ENCODE data around the gene PIM1.
A peak's percentile ranks its signal among the peaks of the same experiment; 100 is the strongest.
"Not testable (repeated sequence)": the region's sequence is repeated elsewhere in the genome, so short reads cannot be mapped to it uniquely, and the experiment has no call there.

The PIM1 gene

GRCh38 chr6:37194886-37195285, 24.9 kb downstream of the PIM1 start:
- not testable (repeated sequence) for DNase-seq

GRCh38 chr6:37196451-37196850, 26.5 kb downstream of the PIM1 start:
- DNase-seq = not testable (repeated sequence)

- no peak for DNase-seq
Observed at GRCh38 chr6:37200085-37200484, 30.1 kb downstream of the PIM1 start.

- DNase-seq = no peak
Observed at GRCh38 chr6:37201726-37202125, 31.8 kb downstream of the PIM1 start.

GRCh38 chr6:37202788-37203491, 33.0 kb downstream of the PIM1 start:
- DNase-seq = no peak

- DNase-seq = no peak
Observed at GRCh38 chr6:37204014-37204751, 34.2 kb downstream of the PIM1 start.

- no peak for DNase-seq
Observed at GRCh38 chr6:37205175-37205996, 35.4 kb downstream of the PIM1 start.

GRCh38 chr6:37205997-37206340, 36.0 kb downstream of the PIM1 start:
- DNase-seq = no peak

GRCh38 chr6:37206622-37207021, 36.7 kb downstream of the PIM1 start:
- no peak for DNase-seq

GRCh38 chr6:37207903-37208456, 38.0 kb downstream of the PIM1 start:
- peak; percentile 84 for DNase-seq

- DNase-seq = no peak
Observed at GRCh38 chr6:37208793-37209192, 38.8 kb downstream of the PIM1 start.

- peak; percentile 17 for DNase-seq
Observed at GRCh38 chr6:37209461-37210205, 39.7 kb downstream of the PIM1 start.

GRCh38 chr6:37210313-37210968, 40.5 kb downstream of the PIM1 start:
- DNase-seq = peak; percentile 83

GRCh38 chr6:37212268-37212667, 42.3 kb downstream of the PIM1 start:
- no peak for DNase-seq

GRCh38 chr6:37218061-37218460, 48.1 kb downstream of the PIM1 start:
- DNase-seq = no peak

GRCh38 chr6:37218511-37218910, 48.6 kb downstream of the PIM1 start:
- no peak for DNase-seq

GRCh38 chr6:37221585-37222124, 51.7 kb downstream of the PIM1 start:
- no peak for DNase-seq

- peak; percentile 33 for DNase-seq
Observed at GRCh38 chr6:37222125-37222967, 52.4 kb downstream of the PIM1 start.

- DNase-seq = no peak
Observed at GRCh38 chr6:37222992-37223391, 53.0 kb downstream of the PIM1 start.

Data from activated T-cell treated with anti-CD3 and anti-CD28 coated beads for 4 hours (primary cell).